A673 (cell line): ENCODE data around the gene ATP10A.

ENCODE experiments used
- EZH2 ChIP-seq: fragments of 200-600 bp; sonication (generic); IDR thresholded peaks from 2 replicates; pipeline ENCODE4 v1.6.1; 2017; ENCODE audit warnings: borderline replicate concordance, low read depth, mild to moderate bottlenecking, mixed read lengths, antibody characterized with exemption, low read length; ENCODE audit not compliant: poor library complexity, severe bottlenecking
- TF ChIP-seq, protein P1 (sequence below): fragments of 300-800, 200-600 bp; sonication (generic); conservative IDR thresholded peaks from 2 replicates; pipeline ENCODE4 v1.5.1; 2017; ENCODE audit warnings: low read depth, mild to moderate bottlenecking, antibody characterized with exemption, low read length, moderate library complexity, mixed read lengths

DNA sequence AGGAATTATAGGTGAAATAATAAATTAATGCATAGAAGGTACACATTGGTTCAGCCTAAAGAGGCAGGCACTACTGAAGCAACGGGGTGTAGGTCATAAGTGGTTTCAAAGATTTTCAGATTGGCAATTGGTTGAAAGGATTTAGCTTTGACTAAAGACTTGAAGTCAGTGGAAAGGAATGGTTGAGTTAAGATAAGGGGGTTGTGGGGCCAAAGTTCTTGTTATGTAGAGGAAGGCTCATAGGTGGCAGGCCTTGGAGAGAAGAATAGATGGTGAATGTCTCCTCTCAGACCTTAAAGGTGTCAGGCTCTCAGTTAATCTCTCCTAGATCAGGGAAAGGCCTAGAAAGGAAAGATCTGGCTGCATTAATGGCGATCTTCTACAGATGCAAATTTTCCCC is 209.8 kb downstream of the ATP10A start:
- TF ChIP-seq, protein P1, sequence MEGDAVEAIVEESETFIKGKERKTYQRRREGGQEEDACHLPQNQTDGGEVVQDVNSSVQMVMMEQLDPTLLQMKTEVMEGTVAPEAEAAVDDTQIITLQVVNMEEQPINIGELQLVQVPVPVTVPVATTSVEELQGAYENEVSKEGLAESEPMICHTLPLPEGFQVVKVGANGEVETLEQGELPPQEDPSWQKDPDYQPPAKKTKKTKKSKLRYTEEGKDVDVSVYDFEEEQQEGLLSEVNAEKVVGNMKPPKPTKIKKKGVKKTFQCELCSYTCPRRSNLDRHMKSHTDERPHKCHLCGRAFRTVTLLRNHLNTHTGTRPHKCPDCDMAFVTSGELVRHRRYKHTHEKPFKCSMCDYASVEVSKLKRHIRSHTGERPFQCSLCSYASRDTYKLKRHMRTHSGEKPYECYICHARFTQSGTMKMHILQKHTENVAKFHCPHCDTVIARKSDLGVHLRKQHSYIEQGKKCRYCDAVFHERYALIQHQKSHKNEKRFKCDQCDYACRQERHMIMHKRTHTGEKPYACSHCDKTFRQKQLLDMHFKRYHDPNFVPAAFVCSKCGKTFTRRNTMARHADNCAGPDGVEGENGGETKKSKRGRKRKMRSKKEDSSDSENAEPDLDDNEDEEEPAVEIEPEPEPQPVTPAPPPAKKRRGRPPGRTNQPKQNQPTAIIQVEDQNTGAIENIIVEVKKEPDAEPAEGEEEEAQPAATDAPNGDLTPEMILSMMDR, result no peak
- TF ChIP-seq EZH2, result no peak
